AG20443 (cell line): Measurements from ENCODE around the gene CD99.
A peak's percentile ranks its signal among the peaks of the same experiment; 100 is the strongest.

Experiments used
- DNase-seq: peaks from one replicate; pipeline ENCODE4 v3.0.0; 2012; ENCODE audit warnings: low spot score, mixed read lengths

CD99 gene, protein sequence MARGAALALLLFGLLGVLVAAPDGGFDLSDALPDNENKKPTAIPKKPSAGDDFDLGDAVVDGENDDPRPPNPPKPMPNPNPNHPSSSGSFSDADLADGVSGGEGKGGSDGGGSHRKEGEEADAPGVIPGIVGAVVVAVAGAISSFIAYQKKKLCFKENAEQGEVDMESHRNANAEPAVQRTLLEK

DNA sequence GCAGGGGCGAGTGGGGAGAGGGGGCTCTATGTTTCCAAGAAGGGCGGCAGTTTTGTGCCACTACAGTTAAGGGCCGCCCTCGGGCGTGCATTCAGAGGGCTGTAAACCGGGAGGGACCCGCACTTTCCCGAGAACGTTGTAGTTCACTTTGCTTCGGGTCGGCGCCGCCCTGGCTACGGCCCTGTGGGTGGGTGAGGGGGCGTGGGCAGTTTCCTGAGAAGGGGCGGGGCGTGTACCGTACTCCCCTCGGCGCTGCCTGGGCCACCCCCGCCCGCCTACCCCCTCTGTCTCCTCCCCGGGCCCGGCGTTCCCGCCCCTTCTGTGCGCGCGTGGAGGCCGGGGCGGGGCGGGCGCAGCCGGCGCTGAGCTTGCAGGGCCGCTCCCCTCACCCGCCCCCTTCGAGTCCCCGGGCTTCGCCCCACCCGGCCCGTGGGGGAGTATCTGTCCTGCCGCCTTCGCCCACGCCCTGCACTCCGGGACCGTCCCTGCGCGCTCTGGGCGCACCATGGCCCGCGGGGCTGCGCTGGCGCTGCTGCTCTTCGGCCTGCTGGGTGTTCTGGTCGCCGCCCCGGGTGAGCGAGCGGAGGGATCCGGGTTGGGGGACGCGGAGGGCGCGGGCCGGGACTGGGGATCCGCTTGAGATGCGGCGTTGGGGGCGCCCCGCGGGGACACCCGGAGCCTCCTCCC is at the start of gene CD99:
TSS of gene CD99 (plus strand) at position 440 of the 687 bp plus-strand sequence. CDS start at position 506, 66 bp downstream.
- DNase-seq: peak; percentile 95

DNA sequence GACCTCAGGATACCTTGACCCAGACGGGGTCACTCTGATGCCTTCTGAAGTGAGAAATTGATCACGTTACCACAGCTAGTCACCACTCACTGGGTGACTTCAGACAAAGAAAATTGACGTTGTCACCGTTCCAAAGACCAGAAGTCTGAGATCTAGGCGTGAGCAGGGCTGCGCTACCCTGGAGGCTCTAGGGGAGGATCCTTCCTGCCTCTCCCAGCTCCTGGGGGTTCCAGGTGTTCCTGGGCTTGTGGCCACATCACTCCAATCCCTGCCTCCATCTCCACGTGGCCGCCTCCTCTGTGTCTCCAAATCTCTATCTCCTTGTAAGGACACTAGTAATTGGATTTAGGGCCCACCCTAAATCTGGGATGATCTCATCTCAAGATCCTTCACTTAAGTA is 48.9 kb upstream of the CD99 start:
- DNase-seq: no peak

DNA sequence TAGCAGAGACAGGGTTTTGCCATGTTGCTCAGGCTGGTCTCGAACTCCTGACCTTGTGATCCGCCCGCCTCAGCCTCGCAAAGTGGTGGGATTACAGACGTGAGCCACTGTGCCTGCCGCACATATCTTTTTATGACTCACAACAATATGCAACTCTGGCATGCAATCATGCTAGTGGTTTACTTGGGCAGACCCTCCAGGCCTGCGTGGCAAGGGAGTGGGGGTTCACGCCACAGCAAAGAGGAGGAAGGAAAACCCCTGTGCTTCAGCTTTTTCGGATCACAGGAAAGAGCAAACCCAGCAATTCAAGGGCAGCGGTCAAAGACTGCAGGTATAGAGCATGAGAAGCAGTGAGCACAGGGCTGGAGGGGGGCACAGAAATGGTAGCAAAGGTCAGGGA is 48.3 kb upstream of the CD99 start:
- no peak for DNase-seq

DNA sequence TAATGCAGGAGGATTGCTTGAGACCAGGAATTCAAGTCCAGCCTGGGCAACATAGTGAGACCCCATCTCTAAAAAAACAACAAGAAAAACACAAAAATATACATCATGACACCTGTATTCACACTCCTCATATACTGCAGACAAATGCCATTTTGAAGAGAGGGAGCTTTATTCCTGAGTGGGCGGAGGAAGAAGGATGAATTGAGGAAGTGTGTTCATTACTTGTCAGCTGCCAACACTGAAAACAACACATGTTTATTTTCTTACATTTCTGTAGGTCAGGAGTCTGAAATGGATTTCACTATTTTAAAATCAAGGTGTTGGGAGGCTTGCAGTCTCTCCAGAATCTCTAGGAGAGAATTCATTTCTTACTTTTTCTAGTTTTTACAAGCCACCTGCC is 47.2 kb upstream of the CD99 start:
- DNase-seq: no peak

DNA sequence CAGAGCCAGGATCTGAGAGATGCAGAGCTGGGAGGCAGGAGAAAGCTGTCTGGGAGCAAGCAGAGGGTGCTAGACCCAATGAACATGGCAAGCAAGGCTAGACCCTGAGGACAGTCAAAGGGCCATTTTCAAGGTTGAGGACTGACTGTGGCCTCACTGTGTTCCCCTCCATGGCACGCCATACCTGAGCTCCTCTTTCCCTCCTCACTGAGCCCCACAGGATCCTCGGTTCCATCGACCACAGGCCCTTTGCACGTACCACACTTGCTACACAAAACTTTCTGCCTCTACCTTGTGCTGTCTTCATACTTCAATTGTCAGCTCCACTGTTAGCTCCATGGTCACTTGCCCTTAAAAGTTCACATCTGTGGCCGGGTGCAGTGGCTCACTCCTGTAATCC is 45.5 kb upstream of the CD99 start:
- DNase-seq: no peak

DNA sequence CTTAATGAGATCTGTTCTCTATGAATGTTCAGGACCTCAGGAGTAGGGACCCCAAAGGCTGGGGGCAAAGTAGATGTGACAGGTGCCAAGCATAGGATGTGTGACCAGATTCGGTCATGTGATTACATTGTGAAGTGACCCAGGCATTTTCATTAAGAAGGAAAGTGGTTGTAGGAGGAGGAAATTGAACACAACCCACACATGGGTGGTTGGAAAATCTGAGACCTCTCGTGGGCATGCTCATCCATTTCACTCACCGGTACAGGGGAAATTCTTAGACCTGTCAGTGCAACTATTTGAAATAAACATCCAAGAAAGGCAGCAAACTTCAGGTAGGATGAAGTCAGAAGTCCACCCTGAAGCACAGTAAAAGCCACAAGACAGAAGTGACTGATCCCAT is 43.5 kb upstream of the CD99 start:
- no peak for DNase-seq

DNA sequence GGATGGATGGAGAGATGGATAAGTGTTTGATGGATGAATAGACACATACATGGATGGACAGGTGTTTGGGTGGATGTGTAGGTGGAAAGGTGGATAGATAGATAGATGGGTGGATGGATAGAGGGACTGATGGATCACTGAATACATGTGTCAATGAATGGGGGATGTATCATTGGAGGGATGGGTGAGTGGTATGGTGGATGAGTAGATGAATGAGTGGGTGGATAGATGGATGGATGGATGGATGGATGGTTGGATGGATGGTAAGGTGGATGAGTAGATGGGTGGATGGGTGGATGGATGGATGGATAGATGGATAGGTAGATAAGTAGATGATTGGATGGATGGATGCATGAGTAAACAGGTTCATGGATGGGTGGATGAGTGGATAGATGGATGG is 41.1 kb upstream of the CD99 start:
- DNase-seq: no peak

DNA sequence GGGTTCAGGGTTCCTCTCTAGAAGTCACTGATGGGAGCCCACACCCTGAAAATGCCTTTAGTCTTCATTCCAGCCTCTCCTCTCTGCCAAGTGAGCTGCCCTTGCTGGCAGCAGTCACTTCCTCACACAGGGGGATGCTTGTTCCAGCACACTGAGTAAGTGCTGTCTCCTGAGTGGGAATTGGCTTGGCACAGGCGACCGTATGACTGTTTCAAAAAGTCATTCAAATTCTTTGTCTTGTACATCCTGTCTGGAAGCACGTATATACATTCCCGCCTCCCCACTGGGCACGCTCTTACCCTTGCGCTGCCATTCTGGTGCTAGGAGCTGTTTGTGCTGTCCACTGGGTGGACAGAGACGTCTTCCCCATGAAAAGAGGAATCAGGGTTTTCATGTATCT is 40.2 kb upstream of the CD99 start:
- DNase-seq: peak; percentile 46

DNA sequence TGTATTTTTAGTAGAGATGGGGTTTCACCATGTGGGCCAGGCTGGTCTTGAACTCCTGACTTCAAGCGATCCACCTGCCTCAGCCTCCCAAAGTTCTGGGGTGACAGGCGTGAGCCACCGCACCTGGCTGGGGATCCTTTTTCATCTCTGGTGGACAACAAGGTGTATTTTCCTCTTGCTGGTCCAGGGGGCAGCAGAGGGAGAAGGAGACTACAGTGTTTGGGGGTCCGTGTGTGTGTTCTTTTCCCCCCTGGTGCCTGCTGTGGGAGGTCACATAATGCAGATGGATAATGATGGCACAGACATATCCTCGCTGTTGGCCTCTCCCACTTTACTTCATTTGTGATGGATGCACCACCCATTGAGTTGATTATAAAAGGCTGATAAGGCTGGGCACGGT is 39.0 kb upstream of the CD99 start:
- DNase-seq: no peak

DNA sequence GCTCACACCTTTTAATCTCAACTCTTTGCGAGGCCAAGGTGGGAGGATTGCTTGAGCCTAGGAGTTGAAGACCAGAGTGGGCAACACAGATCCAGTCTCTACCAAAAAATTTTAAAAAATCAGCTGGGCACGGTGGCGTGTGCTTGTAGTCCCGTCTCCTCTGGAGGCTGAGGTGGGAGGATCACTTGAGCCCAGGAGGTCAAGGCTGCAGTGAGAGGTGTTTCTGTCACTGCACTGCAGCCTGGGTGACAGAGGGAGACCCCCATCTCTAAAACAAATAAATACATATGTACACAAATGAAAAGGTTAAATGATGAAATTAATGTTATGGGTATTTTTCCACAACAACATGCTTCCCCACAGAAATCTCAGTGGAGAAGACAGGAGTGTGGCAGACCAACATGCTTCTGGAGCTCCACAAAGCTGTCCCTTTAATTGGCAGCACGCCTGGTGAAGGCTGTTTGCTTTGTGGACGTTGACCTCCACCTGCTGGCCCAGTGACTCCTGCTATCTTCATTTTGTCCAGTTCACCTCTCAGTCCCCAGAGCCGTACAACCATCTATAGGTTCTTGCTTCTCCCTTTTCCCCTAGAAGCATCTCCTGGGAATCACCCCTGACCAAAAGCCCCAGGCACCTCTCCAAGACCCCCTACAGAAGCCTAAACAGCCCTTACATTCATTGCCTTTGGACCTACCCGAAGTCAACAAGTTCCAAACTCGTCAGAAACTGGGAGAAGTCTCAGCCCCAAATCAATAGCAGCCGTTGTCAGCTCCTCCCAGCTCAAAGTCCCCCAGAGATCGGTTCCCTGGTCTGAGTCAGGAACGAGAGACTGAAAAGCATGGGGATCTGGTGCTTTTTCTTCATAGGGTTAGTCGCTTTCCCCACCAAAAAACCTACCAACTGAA is 36.4 kb upstream of the CD99 start:
- DNase-seq: no peak

DNA sequence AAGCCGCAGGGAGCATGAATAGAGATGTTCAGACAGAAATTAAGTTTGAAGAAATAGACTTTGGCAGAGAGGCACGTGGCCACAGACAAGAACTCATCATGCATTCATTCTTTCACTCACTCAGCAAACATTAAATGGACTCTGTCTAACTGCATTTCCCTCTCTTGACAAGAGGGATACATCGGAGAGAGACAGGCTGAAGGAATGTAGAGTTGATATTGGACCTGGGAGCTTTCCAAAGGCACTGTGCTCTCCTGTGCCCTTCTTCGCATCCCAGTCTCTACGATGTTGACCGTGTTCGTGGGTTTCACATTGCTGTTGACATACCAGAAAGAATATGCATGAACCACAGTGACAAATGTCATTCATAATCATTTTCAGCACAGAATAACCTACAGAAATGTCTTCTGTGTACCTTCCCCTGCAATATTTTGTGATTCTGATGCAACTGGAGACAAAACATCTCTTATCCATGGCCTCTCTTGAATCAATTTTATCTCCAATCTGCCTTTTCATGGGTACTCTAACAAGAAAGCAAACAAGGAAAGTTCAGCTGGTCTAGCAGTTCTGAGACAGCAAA is 34.7 kb upstream of the CD99 start:
- no peak for DNase-seq

DNA sequence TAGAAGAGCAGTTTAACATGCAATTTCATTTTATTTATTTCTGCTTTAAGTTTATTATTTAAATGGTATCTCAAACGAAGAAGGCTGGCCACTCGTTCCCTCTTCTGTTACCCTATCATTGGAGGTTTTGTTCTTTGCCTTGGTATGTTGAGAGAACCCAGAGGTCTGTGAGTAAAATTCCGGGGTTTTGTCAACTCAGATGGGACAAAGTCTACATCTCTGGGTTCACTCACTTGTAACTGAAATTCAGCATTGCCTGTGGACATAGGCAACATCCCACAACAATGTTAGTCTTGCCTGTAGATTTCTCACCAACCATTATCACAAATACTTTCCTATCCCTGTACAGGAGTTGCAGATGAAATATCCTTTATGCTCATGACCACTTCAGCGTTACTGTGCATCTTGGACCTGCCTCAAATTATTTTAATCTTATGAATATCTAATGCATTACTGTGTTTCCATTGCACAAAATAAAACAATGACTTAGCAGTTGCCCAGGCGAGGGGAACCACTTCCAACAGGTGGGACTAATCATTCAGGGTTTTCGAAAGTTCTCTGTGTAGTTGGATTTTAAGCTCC is 33.5 kb upstream of the CD99 start:
- no peak for DNase-seq

DNA sequence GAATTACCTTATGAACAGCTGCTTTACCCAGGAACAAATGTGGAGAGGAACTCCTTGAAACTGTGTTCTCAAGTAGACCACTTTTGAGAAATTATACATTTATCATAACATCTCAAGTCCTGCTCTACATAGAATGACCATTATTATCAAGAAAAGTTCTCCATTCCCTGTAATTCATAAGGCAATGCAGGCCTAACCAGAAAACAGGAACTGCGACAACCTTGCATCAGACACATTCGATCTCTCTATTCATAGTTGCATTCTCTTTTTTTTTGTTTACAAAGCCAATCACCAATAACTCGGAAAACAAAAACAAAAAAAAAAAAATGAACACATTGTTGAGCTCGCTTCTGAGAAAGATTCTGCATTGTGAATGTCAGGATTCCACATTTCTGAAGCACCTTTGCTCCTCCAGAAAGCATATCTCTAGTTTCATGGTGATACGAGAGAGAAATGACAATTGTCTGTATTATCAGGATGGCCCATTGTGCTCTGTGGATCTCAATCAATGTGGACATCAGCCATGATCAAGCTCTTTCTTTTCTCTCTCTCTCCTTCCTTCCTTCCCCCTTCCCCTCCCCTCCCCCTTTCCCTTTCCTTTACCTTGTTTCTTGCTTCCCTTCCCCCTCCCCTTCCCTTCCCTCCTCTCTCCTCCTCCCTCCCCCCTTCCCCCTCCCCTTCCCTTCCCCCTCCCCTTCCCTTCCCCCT is 32.4 kb upstream of the CD99 start:
- no peak for DNase-seq

DNA sequence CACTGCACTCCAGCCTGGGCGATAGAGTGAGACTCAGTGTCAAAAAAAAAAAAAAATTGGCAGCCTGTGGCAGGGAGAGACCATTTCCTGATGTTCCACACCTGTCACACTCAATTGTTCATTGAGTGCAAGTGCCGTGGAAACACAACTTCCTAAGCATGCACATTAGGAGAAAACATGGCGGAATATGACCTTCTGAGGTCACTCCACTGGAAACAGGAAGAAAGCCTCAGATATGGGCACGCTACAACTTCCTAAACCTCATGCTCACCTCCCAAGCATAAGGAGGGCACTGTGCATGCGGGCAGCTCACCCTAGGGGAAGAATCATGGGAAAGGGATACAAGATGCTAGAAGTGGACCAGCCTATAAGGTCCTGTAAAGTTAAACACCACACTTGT is 28.5 kb upstream of the CD99 start:
- no peak for DNase-seq

DNA sequence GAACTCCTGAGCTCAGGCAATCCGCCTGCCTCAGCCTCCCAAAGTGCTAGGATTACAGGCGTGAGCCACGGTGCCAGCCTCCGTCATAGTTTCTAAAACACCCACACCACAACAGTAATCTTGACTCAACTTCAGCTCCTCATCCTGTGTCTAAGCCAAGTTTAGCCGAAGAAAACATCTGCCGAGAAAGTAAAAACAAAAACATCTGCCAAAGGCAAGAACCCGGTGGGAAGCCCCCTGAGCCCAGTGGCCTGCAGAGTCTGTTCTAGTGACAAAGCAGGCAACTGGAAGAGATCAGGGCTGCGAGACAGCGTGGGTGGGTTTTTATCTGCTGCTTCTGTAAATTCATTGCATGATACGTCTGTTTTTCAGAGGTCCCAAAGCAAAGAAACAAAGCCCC is 26.6 kb upstream of the CD99 start:
- DNase-seq: peak; percentile 75

DNA sequence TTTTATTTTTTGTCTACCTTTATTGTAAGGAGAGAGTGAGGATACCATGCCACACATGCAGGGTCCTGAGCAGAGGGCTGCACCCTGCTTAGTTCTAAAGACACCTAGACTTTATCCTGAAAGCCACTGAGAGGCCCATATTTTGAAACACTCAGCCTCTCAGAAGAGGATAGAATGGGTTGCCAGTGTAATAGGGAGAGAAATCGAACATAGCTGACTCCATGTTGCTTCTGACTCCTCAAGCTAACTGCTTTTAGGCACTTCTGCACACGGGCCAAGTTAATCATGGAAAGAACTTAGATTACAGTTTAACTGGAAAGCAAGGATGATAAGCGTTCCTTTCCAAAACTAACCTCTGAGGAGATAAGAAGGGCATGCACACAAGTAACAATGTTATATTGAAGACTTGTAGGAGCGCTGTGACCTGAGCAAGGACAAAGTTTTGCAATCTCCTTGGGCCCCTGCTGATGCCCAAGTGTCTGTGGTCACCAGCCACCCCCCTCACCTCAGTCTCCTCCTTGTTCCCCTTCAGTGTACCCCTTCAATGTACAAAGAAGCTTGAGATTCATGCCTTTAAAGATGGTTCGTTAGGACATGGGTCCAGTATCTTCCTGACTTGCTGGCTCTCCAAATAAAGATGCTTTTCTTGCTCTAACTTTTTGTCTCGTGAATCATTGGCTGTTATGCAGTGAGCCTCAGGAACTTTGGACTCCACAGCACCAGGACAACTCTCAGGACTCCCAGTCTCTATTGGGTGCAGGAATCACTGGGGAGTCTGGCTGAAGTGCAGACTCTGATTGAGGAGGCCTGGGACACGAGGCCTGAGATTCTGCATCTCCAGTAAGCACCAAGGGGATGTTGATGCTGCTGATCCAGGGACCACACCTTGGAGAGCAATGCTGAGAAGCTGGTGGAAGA is 25.4 kb upstream of the CD99 start:
- DNase-seq: no peak

DNA sequence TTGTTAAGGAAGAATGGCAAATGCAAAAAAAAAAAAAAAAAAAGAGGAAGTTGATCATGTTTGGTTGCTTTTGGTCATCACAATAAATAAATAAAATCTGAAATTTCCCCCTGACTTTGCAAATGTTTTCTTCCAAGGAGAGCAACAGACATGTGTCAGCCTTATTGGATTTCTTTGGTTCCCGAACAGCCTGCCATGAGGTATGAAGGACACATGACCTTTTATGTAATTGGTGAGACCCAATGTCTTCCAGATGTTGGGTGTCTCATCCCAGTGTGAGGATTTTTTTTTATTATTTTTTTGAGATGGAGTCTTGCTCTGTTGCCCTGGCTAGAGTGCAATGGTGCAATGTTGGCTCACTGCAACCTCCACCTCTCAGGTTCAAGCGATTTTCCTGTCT is 24.6 kb upstream of the CD99 start:
- DNase-seq: no peak

DNA sequence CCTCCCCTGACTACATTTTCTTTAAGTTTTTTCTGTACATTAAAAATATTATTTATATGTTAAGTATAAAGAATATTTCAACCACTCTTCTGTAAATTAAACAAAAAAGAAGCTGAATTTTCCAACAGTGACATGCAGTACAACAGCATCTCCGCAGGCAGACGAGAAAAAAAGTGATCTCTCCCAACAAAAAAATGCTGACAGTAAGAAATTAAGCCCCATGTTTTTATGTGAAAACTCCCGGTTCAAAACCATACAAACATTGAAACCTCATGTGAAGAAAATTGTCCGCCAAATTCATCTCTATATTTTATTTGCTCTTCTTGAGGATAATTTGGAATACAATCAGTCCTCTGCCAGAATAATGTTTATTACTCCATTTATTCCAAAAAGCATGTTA is 20.1 kb upstream of the CD99 start:
- no peak for DNase-seq

DNA sequence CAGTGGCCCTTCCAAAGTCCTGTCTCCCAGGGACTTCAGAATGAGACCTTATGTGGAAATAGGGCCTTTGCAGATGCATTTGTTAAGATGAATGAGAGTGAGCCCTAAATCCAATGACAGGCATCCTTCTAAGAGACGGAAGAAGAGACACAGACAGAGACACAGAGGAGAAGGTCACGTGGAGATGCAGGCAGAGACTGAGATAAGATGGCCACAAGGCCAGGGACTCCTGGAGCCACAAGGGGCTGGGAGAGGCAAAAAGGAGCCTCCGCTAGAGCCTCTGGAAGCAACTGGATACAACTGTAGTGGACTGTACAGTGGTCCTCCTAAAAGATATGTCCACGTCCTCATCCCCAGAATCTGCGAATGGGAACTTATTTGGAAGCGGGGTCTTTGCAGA is 19.0 kb upstream of the CD99 start:
- no peak for DNase-seq

DNA sequence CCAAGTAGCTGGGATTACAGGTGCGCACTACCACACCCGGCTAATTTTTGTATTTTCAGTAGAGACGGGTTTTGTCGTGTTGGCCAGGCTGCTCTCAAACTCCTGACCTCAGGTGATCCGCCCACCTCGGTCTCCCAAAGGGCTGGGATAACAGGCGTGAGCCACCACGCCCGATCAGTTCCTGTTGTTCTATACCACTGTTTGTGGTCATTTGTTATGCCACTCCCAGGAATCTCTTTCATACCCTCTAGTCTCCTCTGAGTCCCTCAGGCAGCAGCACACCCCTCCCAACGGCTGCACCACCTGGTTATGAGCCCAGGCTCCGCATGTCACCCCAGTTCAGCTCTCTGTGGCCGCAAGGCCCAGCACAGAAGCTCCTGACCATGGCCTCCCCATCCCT is 17.5 kb upstream of the CD99 start:
- no peak for DNase-seq
